ENCODE measurements around the gene COX15. TPM values are rescaled to one million over a fixed set of nuclear protein-coding genes. Genes with fewer than 3 reads are reported as not detected.

The COX15 gene
- polyA plus RNA-seq, 1 donor = 33.2 TPM

Other genes starting within 250 kb of the COX15 start
- gene NKX2-3, start 199.2 kb downstream of the COX15 start, polyA plus RNA-seq (ENCODE audit: insufficient read length) = 0.97 TPM
- gene SLC25A28, start 111.7 kb downstream of the COX15 start, polyA plus RNA-seq (ENCODE audit: insufficient read length) = 37.9 TPM
- 4.1 TPM for gene ENTPD7, start 72.6 kb downstream of the COX15 start, polyA plus RNA-seq (ENCODE audit: insufficient read length)
- 18.0 TPM for gene CUTC, start 107 bp upstream of the COX15 start, polyA plus RNA-seq (ENCODE audit: insufficient read length)
- gene ABCC2, start 50.5 kb upstream of the COX15 start, polyA plus RNA-seq (ENCODE audit: insufficient read length) = 0.75 TPM